MM.1S (cell line): ENCODE results near the gene ARMC9.

Experiments
- CTCF ChIP-seq: fragments of 300-600 bp; sonication (generic); IDR thresholded peaks from 2 replicates; pipeline ENCODE4 v1.5.1; 2016; ENCODE audit warnings: antibody characterized with exemption, low read length, mixed read lengths
- EZH2 ChIP-seq: fragments of 300-600 bp; sonication (generic); optimal IDR thresholded peaks from 2 replicates; pipeline ENCODE3; 2017; ENCODE audit warnings: low read depth, mild to moderate bottlenecking, antibody characterized with exemption, low read length, mixed read lengths
- EZH2phosphoT487 ChIP-seq: fragments of 300-600 bp; sonication (generic); IDR thresholded peaks from 2 replicates; pipeline ENCODE4 v1.6.1; 2018; ENCODE audit warnings: antibody characterized with exemption, low read length

GRCh38 chr2:231399853-231400680 lies 201.6 kb downstream of the ARMC9 start:
- TF ChIP-seq CTCF (no peak), EZH2phosphoT487 (no peak), EZH2 (no peak)
